Right hindlimb (tissue), 1 donor: Measurements from ENCODE around the gene PADI3.
A peak's percentile ranks its signal among the peaks of the same experiment; 100 is the strongest.

Experiments used
- DNase-seq: peaks from one replicate; pipeline ENCODE4 v3.0.0-alpha.2; 2018

The PADI3 gene, protein sequence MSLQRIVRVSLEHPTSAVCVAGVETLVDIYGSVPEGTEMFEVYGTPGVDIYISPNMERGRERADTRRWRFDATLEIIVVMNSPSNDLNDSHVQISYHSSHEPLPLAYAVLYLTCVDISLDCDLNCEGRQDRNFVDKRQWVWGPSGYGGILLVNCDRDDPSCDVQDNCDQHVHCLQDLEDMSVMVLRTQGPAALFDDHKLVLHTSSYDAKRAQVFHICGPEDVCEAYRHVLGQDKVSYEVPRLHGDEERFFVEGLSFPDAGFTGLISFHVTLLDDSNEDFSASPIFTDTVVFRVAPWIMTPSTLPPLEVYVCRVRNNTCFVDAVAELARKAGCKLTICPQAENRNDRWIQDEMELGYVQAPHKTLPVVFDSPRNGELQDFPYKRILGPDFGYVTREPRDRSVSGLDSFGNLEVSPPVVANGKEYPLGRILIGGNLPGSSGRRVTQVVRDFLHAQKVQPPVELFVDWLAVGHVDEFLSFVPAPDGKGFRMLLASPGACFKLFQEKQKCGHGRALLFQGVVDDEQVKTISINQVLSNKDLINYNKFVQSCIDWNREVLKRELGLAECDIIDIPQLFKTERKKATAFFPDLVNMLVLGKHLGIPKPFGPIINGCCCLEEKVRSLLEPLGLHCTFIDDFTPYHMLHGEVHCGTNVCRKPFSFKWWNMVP

DNA sequence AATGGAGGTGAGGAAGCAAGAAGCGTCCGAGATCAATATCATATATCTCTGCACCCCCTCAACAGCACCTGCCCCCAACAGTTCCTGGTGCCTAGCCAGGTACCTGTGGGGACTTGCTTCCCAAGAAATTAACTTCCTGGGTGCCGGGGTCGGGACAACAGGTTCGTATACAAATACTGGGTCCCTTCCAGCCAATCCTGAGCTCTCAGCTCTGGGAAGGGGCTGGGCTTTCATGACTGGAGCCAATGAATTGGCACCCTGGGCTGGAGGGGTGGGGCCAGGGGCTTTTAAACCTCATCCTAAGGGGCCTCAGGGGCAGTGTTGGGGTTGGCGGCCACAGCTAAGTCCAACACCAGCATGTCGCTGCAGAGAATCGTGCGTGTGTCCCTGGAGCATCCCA is at the start of gene PADI3:
TSS of gene PADI3 (plus strand) at position 318 of the 400 bp plus-strand sequence. CDS start at position 358, 40 bp downstream.
- DNase-seq = no peak

DNA sequence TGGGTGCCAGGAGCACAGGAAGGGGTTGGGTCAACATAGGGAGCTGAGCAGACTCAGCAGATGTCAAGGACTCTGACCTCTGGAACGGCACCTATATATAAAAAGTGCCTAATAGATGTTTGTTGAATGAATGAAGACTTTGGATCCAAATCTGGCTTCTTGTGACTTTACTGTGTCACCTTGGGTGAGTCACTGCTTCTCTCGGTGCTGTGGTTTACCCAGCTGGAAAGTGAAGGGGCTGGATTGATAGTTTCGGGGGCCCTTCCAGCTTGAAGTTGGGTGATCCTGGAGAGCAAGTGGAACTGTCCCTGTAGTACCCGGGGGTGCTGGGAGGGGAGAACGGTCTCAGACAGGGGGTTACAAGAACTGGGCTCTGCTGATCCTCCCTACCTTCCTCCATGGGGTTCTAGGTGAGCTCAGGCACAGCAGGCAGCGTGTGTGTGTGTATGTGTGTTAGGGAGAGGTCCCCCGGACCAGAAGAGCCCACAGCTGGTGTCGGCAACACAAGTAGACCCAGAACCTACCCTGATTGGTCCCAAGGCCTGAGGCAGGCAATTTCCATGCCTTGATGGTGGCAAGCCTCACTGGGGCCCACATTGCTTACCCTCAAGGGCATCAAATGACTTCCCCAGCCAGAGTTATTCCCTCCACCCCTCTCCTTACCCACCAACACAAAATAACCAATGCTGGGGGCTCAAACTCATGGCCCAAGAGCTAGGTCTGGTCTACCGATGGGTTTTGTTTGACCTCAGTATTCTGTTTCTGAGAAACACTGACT is 49.4 kb upstream of the PADI3 start:
- no peak for DNase-seq

DNA sequence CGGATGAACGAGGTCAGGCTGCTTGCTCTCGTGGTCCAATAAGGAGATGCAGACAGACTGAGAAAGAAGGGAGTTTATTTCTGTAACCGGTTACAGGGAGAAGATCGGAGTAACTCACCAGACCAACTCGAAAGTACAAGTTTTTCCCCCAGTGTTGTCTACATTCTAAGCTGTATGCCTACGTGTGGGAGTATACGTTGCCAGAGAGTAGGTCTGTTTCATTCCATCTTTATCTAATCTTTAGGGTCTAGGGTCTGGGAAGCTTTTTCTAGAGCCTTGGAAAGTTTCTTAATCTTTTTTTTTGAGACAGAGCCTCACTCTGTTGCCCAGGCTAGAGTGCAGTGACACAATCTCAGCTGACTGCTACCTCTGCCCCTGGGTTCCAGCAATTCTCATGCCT is 48.7 kb upstream of the PADI3 start:
- no peak for DNase-seq

DNA sequence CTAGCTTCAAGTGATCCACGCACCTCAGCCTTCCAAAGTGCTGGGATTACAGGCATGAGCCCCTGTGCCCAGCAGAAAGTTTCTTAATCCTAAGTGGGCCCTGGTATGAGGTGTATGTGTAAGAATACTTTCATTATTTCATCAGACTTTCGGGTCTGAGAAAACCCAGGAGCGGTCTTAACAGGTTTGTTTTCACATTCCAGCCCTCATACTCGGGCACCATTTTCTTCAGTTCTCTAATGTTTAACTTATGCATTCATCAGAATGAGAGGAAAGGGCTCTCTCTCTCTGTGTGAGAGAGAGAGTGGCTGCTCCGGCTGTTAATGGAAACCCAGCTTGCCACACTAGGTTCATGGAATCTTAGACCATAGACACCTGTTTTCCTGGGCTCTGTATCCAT is 48.1 kb upstream of the PADI3 start:
- DNase-seq = no peak

DNA sequence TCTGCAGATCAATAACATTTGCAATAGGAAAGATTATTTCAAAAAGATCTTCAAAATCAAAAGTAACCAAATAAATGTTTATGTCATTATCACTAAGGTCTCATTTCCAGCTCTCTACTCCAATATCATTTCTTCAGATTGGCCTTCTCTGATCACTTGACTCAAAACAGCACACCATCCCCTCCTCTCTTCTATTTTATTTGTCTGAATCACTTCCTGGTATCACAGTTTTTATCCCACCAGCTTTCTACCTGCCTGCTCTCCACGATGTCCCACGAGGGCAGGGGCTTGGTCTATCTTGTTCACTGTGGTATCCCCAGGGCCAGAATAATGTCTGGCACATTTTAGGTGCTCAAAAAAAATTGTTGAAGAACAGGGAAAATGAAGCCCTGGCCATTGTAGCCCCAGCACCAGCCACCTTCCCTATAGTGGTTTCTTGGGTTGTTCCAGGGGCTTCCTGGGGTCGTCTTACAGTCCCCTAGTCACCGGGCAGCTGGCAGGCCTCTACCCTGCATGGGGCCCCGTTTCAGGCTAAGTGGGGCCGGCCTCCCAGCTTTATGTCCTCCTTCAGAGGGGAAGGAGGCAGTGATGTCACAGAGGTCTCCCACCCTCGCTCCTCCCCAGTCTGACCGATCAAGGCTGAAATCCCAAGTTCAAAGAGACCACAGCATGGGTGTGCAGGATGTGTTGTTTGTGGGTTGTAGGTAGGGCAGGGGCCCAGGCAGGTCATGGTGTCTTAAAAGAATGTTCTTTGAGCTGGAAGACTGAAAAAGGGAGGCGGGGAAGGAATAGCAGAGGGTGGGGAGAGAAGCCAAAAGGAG is 47.5 kb upstream of the PADI3 start:
- DNase-seq = no peak

DNA sequence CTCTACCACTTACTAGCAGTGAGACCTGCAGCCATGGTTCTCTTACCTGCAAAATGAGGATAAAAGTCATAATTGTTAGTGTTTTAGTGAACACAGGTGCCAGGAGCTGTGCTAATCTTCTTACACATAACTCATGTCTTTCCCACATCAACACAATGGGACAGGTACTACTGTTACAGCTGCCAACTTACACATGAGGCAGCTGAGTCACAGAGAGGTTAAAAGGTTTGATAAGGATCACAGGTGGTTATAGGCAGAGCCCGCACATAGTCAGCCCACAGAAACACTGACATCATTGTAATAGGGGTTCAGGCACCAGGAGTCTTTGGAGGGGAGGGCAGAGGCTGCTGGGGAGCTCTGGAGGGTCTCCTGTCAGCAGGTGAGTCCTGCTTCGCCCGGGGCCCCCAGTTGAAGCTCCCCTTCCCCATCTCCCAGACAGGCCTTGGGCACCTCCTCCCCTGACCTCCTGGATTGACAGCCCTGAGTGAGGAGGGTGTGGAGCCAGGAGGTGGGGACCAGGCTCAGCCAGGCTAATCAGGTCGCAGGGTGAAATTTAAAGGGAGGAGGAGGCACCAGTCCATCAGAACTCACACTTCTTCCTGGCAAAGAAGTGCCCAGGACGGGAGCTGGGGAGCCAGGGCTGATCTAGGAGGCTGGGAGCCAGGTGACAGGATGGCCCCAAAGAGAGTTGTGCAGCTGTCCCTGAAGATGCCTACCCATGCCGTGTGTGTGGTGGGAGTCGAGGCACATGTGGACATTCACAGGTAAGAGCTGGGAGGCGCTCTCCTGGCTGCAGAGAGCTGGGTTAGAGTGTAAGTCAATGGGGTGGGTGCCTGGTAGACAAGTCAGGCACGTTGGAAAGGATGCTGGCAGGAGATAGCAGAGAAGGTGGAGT is 44.1 kb upstream of the PADI3 start, which contains the start of gene PADI1:
TSS of gene PADI1 (plus strand) at position 583 of the 895 bp plus-strand sequence. CDS start at position 673, 90 bp downstream.
- DNase-seq = no peak

DNA sequence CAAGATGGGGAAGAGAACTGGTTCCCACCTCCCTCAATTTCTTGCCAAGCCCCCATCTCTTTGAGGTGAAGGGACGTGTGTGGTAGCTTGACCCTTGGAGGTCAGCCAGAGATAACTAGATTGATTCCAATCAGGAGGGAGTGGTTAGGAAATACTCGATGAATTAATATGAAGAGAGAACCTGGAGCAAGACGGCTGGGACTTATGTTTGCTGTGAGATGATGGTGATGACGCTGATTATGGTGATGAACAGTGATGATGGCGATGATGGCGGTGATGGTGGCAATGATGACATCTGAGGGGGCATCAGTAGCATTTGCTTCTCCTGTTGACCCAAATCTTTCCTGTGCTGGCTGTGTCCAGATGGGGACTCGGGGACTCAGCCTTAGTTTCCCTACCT is 43.2 kb upstream of the PADI3 start:
- DNase-seq = no peak

DNA sequence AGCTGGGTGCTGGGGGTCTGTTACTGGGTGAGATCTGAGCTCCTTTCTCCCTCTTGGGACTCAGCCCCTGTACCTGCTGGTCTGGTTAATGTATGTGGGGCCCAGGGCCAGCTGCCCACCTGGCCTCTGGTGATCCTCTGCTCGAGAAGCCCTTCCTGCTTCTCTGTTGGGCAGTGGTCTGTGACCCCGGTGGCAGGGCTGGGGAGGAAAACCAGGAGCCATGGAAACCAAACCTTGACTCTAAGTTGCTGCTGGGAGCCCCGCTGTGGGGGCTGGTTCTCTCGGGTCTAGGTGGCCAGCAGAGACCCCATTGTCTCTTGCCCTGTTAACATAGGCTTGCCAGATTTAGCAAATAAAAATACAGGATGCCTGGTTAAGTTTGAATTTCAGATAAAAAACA is 42.7 kb upstream of the PADI3 start:
- no peak for DNase-seq

DNA sequence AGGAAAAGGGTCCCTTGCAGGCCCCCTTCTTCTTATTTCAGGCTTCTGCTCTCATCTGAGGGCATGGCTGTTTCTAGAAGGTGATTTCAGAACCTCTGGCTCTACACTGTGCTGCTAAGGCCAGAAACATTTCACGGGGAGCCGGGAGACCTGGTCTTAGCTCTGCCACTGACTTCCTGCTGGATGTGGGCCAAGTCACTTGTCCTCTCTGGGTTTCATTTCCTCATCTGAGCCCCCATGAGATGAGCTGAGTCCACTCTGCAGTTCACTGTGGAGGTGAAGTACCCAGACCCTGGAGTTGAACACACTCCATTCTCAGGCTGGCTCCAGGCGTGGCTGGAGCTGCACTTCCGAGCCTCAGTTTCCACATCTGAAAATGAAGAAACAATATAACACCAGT is 41.9 kb upstream of the PADI3 start:
- no peak for DNase-seq

DNA sequence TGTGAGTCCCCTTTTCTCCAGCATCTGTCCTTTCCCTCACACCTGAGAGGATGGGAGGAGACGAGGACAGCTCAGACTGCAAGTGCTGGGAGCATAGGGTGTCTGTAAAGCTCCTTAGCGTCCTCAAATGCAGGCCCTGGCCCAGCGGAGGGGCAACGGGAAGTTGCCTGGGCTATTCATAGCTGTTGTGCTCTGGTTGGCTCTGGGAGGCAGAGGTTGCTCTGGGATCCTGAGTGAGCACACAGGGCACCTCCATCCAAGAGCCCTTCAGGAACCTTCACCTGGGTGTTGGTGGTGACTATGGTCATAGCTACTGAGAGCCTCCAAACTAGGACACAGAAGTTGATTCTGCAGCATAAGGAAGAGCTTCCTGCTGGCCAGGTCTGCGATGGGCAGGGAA is 41.4 kb upstream of the PADI3 start:
- DNase-seq = no peak

DNA sequence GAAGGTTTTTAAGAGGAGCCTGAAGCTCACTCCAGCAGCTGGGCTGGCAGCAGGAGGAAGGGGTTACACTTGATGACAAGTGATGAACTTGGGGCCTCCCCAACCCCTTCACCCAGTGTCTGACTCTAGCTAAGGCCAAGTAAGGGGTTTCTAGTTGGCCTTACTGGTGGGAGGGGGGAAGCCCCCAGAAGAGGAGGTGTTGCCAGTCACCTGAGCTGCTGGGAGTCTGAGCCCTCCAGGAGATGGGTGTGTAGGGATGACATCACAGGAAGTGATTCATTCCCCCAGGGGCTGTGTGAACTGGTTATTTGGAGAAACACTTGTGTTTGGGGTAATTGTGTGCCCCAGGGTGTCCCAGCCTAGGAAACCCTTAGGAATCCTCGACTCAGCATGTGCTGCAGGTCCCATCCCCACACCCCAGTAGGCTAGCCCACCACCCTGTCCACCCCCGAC is 40.9 kb upstream of the PADI3 start:
- DNase-seq = no peak

DNA sequence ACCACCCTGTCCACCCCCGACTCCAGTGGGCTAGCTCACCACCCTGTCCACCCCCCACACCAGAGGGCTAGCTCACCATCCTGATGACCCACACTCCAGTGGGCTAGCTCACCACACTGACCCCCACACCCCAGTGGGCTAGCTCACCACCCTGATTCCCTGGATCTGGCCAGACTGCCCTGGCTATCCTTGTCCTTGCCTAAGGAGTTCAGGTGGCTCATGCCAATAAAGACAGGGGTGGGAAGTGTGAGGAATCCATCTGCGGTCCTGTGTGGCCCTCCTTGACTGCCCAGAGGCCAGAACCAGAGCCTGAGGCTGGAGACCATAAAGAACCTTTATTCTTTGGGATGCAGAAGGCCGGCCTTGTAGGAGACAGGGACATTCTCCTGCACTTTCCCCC is 40.4 kb upstream of the PADI3 start:
- no peak for DNase-seq

DNA sequence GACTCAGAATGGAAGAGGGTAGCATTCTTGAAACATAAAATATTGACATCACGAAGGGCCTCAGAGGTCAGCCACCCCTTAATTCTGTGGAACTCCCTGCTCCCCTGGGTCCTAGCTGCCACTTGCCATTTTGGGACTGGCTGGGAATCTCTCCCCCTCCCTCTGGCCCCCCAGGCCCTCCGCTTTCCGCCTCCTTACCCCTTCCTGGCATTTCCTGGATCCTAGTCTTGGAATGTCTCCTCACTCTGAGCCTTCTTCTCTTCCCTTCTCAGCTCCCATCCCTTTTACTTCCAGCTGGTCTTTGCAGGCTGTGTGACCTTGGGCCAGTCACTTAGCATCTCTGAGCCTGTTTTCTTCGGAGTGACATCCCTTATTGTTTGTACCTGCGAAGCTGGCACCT is 39.5 kb upstream of the PADI3 start:
- no peak for DNase-seq

DNA sequence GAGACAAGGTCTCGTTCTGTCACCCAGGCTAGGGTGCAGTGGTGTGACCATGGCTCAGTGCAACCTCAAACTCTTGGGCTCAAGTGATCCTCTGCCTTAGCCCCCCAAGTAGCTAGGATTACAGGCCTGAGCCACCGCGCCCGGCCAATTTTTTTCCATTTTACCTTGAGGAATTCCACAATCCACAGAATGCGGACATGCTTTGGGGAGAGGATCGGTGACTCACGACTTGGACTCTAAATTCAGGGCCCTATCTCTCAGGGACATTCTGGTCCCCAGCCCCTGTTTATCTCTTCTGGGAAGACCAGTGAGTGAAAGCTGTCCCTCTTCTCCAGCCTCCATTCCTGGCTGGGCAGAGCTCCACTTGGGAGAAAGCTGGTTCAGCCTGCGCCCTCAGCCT is 38.7 kb upstream of the PADI3 start:
- no peak for DNase-seq

DNA sequence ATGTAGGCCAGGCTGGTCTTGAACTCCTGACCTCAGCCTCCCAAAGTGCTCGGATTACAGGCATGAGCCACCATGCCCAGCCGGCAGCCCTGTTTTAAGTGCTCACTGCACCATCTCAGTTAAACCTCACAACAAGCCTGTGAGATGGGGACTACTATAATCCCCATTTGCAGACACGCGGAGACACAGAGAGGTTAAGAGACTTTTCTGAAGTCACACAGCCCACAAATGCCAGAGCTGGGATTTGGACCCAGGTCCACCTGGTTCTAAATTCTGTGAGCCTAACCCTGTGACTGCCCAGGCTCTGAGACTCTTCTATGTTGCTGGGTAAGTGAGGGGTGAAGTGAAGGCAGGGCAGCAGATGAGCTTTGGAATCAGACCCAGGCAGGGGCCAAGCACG is 37.5 kb upstream of the PADI3 start:
- no peak for DNase-seq

DNA sequence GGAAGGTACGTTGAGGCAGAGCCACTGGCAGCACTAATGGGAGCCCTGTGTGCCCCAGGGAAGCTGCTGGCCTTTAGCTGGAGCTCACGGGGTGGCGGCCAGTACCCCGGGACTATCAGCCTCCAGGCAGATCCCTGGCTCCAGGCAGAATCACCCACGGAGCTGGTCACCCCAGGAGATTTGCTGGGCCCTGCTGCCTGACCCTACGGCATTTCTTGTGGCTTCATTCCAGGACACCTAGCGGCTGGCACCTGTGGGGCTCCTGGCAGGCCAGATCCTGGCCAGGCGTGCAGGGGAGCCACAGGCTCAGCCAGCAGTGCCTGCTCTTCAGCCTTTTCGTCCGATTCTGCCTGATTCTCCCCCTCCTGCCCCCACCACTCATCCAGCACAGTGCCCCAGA is 36.9 kb upstream of the PADI3 start:
- no peak for DNase-seq

DNA sequence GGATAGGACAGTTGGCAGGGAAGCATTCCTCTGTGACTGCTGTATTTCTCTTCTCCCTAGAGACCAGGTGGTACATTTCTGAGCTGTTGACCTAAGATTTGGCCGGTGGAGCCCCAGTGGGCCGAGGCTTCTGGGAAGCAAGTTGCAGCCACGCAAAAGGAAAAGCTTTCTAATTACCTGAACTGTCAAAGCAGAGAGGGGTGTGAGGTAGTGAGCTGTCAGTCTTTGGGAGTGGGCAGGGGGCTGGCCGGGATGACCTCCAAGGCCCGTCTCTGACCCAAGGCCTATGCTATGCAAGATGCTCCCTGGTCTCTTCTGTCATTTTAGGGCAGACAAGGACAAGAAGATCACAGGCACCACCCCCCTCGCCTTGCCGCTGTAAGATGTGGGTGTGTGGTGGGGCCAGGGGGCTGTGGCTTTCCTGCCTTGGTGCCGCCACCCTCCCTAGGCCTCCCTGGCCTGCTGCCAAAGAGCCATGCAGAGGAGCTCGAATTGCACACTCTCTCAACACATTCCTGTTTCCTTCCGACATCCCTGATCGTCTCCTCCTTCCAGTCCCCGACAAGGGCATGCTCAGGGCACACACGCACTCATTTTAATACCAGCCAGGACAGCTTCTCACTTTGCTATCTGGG is 36.3 kb upstream of the PADI3 start:
- DNase-seq = peak; percentile 81

DNA sequence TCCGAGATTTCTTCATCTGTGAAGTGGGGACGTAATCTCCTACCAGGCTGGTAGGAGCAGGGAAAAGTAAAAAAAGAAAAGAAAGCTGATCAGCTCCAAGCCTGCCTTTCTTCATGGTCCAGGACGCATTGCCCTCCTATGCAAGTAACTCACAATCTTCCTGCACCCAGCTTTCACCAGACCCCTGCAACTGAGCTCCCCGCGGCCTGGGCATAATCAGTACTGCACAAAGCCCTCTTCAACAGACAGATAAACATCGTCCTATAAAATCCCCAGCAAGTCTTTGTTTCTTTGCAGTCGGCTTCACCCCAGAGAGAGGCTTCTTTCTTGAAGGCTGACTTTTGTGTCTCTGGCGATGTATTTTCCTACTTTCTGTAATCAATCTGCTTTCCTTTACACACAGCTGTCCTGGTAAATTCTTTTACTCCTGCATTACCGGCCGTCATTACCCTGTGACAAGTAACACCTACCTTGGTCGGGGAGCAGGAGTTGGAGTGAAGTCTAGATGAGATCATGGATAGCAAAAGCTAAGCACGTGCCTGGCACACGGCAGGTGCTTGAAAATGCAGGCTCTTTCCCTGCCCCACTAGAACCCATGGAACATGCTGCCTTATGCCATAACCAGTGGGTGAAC is 35.6 kb upstream of the PADI3 start:
- no peak for DNase-seq

DNA sequence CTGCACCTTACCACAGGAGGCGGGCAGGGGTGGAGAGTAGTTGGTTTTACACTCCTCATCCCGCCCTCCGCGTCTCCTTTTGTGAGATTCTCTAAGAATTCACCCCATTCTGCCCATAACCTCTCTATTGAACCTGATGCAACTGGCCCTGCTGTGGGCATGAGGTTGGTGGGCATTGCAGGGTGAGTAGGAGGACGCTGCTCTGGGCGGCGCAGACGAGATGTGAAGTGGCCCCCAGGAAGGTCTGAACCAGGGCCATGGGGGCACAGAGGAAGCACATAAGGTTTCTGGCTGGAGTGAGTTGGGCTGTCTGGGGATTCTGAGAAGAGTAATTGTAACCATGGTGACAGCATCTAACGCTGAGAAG is 35.1 kb upstream of the PADI3 start:
- no peak for DNase-seq

DNA sequence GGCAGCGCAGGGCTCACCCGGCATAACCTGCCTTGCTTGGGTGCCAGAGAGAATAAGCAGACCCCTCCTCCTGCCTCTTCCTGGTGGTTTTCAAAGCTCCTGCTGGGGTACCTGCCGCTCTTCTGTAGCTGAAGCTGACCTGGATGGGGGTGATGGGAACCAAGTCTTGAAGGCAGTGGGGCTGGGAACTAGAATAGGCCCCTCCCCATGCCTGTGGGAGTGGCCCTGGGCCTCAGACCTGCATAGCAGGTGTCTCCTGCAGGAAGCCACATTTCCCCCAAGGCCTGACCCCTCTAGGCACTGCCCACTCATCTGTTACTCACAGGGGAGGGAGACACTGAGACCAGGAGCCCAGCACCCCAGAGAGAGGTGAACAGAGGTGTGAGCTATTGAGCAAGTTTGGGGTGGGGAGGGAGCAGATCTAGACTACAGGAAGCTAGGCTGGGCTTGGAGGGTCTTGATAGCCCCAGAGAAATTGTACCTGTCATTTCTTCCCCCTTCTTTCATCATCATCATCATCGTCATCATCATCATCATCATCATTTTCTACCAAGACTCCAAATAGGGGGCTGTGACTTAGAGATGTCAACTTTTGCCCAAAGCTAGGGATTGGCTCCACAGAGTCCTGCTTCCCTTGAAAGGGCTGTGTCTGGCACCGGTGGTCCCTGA is 33.9 kb upstream of the PADI3 start:
- no peak for DNase-seq
